ENCODE results near the gene APOC1. TPM values are rescaled to one million over a fixed set of nuclear protein-coding genes. Genes with fewer than 3 reads are reported as not detected.
"Not testable (repeated sequence)": the region's sequence is repeated elsewhere in the genome, so short reads cannot be mapped to it uniquely, and the experiment has no call there.

APOC1 gene
- total RNA-seq (13.0 and 27.1 TPM in 2 replicates), polyA plus RNA-seq (20.1 and 22.7 TPM in 2 replicates)

GRCh38 chr19:44914433-44915206 lies at the start of gene APOC1:
APOC1 (plus strand) TSS chr19:44914608; CDS start chr19:44914892, 284 bp downstream.
- H3K4me1 ChIP-seq (ENCODE audit: low read depth); H3K36me3 ChIP-seq; H3K9me3 ChIP-seq (ENCODE audit: low read depth); H3K27me3 ChIP-seq; H3K27ac ChIP-seq: not testable (repeated sequence)
- peak; percentile 88 to 91 for DNase-seq (ENCODE audit: low read depth in 1 of 2, low spot score in 1 of 2)
- peak within 1 kb of the TSS; percentile 48 for H3K4me3 ChIP-seq

GRCh38 chr19:44865196-44865767 lies 49.1 kb upstream of the APOC1 start:
- no peaks in the 10 kb centered on the region for H3K9me3 ChIP-seq (ENCODE audit: low read depth)
- H3K4me3 ChIP-seq, result no peak overlapping the region
- TF ChIP-seq CTCF (IDR thresholded peaks at IDR 0.05; ENCODE audit: low read depth, low read length), result no peak
- no peak overlapping the region for H3K27ac ChIP-seq
- no peak for DNase-seq (ENCODE audit: low read depth in 1 of 2, low spot score in 1 of 2)
- no peaks in the 10 kb centered on the region for H3K27me3 ChIP-seq
- H3K36me3 ChIP-seq, result peaks cover 14% of the 10 kb centered on the region
- H3K4me1 ChIP-seq (ENCODE audit: low read depth), result no peaks in the 10 kb centered on the region

- no peak for TF ChIP-seq CTCF (IDR thresholded peaks at IDR 0.05; ENCODE audit: low read depth, low read length)
These were observed 47.7 kb upstream of the APOC1 start for GRCh38 chr19:44866664-44867063.

GRCh38 chr19:44867578-44867977 lies 46.8 kb upstream of the APOC1 start:
- peaks cover 22% of the 10 kb centered on the region for H3K36me3 ChIP-seq
- no peak overlapping the region for H3K27ac ChIP-seq
- H3K4me1 ChIP-seq (ENCODE audit: low read depth), result no peaks in the 10 kb centered on the region
- H3K4me3 ChIP-seq, result no peak overlapping the region
- no peak for DNase-seq (ENCODE audit: low read depth in 1 of 2, low spot score in 1 of 2)
- no peak for TF ChIP-seq CTCF (IDR thresholded peaks at IDR 0.05; ENCODE audit: low read depth, low read length)
- H3K9me3 ChIP-seq (ENCODE audit: low read depth), result no peaks in the 10 kb centered on the region
- no peaks in the 10 kb centered on the region for H3K27me3 ChIP-seq

More at GRCh38 chr19:44866664-44867063, 47.7 kb upstream of the APOC1 start:
- H3K4me3 ChIP-seq, result no peak overlapping the region
- H3K27ac ChIP-seq, result no peak overlapping the region
- no peak for DNase-seq (ENCODE audit: low read depth in 1 of 2, low spot score in 1 of 2)
- no peaks in the 10 kb centered on the region for H3K4me1 ChIP-seq (ENCODE audit: low read depth)
- H3K9me3 ChIP-seq (ENCODE audit: low read depth), result no peaks in the 10 kb centered on the region
- H3K36me3 ChIP-seq, result peaks cover 14% of the 10 kb centered on the region
- no peaks in the 10 kb centered on the region for H3K27me3 ChIP-seq

- Histone ChIP-seq H3K4me1 (ENCODE audit: low read depth) (no peaks in the 10 kb centered on the region), H3K4me3 (no peak overlapping the region), H3K27ac (peak overlapping the region; percentile 3), H3K9me3 (ENCODE audit: low read depth) (no peaks in the 10 kb centered on the region), H3K36me3 (peaks cover 44% of the 10 kb centered on the region), H3K27me3 (no peaks in the 10 kb centered on the region)
- no peak for TF ChIP-seq CTCF (IDR thresholded peaks at IDR 0.05; ENCODE audit: low read depth, low read length)
- peak in 1 of 2 donors; percentile 94 for DNase-seq (ENCODE audit: low read depth in 1 of 2, low spot score in 1 of 2)
These were observed 44.5 kb upstream of the APOC1 start for GRCh38 chr19:44869733-44870470.
